ENCODE data around the gene PDZRN4.

GRCh38 chr12:41474001-41474400 is 285.9 kb downstream of the PDZRN4 start:
- no peak for TF ChIP-seq FOXM1 (IDR thresholded peaks at IDR 0.05; ENCODE audit: borderline replicate concordance)
- TF ChIP-seq SUZ12 (IDR thresholded peaks at IDR 0.05), result no peak
- no peak for TF ChIP-seq PKNOX1 (IDR thresholded peaks at IDR 0.05)
- no peak for TF ChIP-seq L3MBTL2 (conservative IDR thresholded peaks at IDR 0.05)
- no peak for TF ChIP-seq TARDBP (IDR thresholded peaks at IDR 0.05)
- TF ChIP-seq NFRKB (IDR thresholded peaks at IDR 0.05), result no peak

Data from HEK293T (cell line).